Globus pallidus (tissue), 1 donor: ENCODE results near the gene METRN.

Experiments used
- DNase-seq: peaks from one replicate; pipeline ENCODE4 v3.0.0-alpha.2; 2015; ENCODE audit warnings: low spot score

METRN gene

GRCh38 chr16:759110-759910 is 44.4 kb downstream of the METRN start:
- no peak for DNase-seq

GRCh38 chr16:760065-760464 is 45.1 kb downstream of the METRN start:
- DNase-seq, result no peak

- no peak for DNase-seq
Observed at GRCh38 chr16:760545-761343, 45.8 kb downstream of the METRN start, which contains the start of gene MSLN. TSS of gene MSLN (plus strand) at chr16:760734. CDS start at chr16:762681, 1,947 bp downstream.

- no peak for DNase-seq
Observed at GRCh38 chr16:761625-762513, 47.0 kb downstream of the METRN start.

- no peak for DNase-seq
Observed at GRCh38 chr16:762595-763268, 47.8 kb downstream of the METRN start.

- DNase-seq, result no peak
Observed at GRCh38 chr16:763369-764183, 48.7 kb downstream of the METRN start.

- no peak for DNase-seq
Observed at GRCh38 chr16:764184-764750, 49.3 kb downstream of the METRN start.

GRCh38 chr16:764848-765487 is 50.0 kb downstream of the METRN start:
- no peak for DNase-seq

GRCh38 chr16:765488-765865 is 50.6 kb downstream of the METRN start:
- DNase-seq, result no peak

GRCh38 chr16:766008-766819 is 51.3 kb downstream of the METRN start:
- DNase-seq, result no peak

- DNase-seq, result no peak
Observed at GRCh38 chr16:766820-767640, 52.1 kb downstream of the METRN start.

- DNase-seq, result no peak
Observed at GRCh38 chr16:767743-768235, 52.9 kb downstream of the METRN start.

- DNase-seq, result no peak
Observed at GRCh38 chr16:768428-768827, 53.5 kb downstream of the METRN start.
